GM19238 (cell line): ENCODE data around the gene SLC2A4RG.
A peak's percentile ranks its signal among the peaks of the same experiment; 100 is the strongest.

ENCODE experiments used
- DNase-seq: peaks from one replicate; pipeline ENCODE4 v3.0.0; 2011; ENCODE audit warnings: low spot score; ENCODE audit not compliant: insufficient read length

The SLC2A4RG gene

DNA sequence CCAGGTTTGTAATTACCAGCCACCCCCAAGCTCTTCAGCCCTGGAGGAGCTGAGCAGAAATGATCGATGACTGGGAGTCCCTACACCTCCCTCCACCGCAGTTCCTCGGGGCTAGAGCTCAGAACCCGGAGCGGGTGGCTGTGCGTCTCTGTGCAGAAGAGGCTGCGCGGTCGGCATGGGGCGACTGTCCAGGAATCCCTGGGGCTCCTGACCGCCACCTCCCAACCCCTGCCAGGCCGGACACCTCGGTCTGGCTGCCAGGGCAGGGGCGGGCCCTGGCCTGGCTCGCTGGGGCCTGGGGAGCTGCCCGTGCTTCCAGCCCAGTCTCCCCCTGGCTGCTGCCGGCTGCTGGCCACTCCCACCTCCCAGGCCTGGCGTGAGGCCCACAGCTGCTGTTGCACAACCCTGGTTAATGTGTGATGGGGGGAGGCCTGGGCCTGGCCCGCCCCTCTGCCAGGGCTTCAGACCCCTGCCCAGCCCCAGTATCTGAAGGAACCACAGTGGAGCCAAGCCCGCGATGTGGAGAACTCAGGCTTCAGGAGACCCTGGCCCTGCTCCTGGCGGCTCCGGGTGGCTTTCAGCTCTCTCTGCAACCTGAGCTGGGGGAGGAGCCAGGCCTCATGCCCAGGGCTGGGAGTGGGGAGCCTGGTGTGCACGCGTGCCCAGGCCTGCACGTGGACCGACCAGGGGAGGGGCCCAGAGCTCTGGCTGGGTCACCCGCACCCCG lies 1.2 kb downstream of the SLC2A4RG start:
- DNase-seq, result peak; percentile 83

DNA sequence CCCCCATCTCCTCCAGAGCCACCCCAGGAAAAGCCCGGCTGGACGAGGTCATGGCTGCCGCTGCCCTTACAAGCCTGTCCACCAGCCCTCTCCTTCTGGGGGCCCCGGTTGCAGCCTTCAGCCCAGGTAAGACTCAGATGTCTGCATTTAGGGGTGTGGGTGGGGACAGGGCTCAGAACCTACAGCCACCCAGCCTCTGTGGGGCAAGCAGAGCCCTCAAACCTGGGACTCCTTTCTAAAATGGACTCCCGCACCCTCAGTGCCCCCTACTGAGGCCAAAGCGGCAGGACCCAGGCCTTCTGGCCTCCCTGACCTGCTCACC lies 1.7 kb downstream of the SLC2A4RG start:
- no peak for DNase-seq

GRCh38 chr20:63741676-63742380 lies 2.3 kb downstream of the SLC2A4RG start:
- DNase-seq, result no peak

GRCh38 chr20:63742381-63743024 lies 2.9 kb downstream of the SLC2A4RG start:
- no peak for DNase-seq

DNA sequence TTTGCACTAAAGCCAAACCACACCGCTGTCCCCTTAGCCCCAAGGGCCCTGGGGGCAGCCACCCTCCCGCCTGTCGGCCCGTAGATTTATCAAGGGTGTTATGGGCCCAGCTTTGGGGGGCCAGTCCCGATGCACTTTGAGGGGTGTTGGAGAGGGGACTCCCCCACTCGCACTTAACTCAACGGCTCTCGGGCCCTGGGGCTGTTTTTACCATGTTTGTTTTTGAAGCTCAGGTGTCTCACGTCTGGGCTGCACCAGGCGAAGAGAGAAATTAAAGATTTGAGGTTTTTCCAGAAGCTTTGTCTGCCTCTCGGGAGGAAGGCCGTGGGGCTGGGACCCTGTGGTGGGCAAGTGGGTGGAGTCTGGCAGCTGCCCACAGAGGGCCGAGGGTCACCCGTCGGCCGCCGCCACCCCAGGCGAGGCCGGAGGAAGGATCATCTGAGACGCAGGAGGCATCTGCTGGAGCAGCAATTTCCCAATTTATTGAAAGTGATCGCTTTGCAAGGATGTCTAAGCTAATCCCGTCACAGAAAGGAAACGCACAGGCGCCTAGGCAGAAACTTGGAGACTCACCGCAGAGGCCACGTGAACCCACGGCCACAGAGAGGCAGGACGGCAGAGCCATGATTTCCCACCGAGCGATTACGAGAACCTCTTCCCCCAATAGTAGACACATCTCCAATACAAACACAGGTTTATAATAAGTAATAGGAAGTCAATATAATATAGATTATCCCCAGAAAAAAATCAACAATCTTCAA lies 3.8 kb downstream of the SLC2A4RG start:
- no peak for DNase-seq

DNA sequence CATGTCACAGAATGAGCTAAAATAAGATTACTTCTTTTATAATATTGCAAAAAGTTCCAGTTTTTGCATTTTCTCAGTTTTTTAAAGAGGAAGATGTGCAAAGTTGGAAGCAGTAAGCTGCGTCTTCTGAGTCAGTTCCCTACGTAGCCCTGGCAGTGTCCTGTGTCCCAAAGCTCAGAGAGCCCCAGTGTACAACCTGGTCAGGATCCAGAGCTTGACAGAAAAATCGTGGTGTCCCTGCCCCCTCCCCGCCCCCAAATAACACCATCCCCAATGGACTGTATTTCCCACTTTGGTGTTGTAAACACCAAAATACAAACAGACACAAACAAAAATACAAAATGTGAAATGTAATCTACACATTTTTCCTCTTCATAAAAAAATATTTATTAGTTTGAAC lies 4.6 kb downstream of the SLC2A4RG start:
- DNase-seq, result no peak

- no peak for DNase-seq
Observed at GRCh38 chr20:63744574-63745423, 5.2 kb downstream of the SLC2A4RG start.

GRCh38 chr20:63745424-63745805 lies 5.8 kb downstream of the SLC2A4RG start:
- DNase-seq, result no peak

DNA sequence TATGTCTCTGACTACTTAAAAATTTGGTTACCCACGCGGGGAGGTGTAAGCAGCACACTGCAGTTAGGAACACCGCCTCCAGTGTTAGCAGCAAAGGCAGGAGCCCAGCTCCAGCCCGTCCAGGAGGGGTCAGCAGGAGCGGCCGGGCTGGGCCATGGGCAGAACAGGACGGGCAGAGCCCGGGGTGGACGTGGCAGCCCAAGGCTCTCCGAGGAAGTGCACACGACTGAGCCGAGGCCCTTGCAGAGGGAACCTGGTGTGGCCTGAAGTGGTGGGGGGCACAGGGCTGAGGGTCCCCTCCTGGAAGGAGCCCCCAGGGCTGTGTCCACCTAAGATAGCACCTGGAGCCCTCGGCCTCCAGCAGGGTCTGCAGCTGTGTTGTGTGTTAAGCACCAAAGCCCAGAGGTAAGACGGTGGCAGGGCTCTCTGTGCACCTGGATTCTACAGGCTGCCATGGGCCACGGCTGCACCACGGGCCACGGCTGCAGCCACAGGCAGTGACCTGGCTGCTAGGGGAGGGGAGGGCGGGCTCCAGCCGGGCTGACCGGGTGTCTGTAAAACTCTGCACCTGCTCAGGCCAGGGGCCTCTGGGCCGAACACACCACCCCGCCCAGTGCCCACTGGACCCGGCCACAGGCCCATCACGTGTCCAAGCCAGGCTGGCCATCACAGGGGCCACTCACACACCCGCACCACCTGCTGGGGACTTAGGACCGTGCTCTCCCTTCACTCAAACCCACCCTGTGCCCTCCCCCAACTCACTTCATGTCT lies 6.6 kb downstream of the SLC2A4RG start:
- DNase-seq, result no peak

- no peak for DNase-seq
Observed at GRCh38 chr20:63746751-63747315, 7.3 kb downstream of the SLC2A4RG start.

GRCh38 chr20:63747622-63748069 lies 8.1 kb downstream of the SLC2A4RG start:
- DNase-seq, result no peak

- no peak for DNase-seq
Observed at GRCh38 chr20:63748070-63748933, 8.7 kb downstream of the SLC2A4RG start.

- DNase-seq, result no peak
Observed at GRCh38 chr20:63748934-63749270, 9.3 kb downstream of the SLC2A4RG start.

GRCh38 chr20:63749597-63750508 lies 10.3 kb downstream of the SLC2A4RG start:
- no peak for DNase-seq

- DNase-seq, result no peak
Observed at GRCh38 chr20:63750807-63751470, 11.4 kb downstream of the SLC2A4RG start.

DNA sequence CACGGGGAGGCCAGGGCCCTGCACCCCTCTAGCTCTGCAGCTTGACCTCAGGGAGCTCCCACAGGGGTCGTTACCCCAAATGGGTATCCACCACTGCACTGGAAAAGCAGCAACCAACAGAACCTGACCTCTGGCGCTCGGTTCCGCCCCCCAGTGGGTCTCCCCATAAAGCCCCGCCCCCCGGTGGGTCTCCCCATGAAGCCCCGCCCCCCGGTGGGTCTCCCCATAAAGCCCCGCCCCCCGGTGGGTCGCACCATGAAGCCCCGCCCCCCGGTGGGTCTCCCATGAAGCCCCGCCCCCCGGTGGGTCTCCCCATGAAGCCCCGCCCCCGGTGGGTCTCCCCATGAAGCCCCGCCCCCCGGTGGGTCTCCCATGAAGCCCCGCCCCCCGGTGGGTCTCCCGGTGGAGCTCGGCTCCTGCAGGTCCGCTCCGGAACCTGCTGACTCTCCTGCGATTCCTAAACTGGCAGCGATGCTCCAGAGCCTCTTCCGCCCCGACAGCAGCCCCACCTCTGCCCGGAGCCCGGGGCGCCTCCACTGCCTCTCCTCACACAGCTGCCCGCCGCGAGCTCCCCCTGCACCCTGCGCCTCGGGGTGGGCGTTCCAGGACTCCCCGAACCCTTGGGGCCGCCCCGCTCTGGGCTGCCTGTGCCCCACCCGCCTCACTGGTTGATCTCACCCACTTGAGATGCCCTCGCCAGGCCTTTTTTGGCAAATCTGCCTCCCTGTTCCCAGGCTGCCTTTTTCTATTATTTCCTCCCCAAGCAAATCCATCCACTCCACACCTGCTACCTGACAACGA lies 12.1 kb downstream of the SLC2A4RG start:
- no peak for DNase-seq
